GM19438 (cell line): Measurements from ENCODE around the gene TH.

ENCODE experiments used
- ATAC-seq: cut with Tn5 transposase; IDR thresholded peaks from one replicate; pipeline ENCODE4 v1.9.1; 2021; ENCODE audit warnings: low read depth; ENCODE audit not compliant: unreplicated experiment

TH gene

GRCh38 chr11:2209370-2209801 lies 37.8 kb upstream of the TH start:
- ATAC-seq = no peak

GRCh38 chr11:2208691-2209369 lies 37.2 kb upstream of the TH start:
- ATAC-seq = no peak

DNA sequence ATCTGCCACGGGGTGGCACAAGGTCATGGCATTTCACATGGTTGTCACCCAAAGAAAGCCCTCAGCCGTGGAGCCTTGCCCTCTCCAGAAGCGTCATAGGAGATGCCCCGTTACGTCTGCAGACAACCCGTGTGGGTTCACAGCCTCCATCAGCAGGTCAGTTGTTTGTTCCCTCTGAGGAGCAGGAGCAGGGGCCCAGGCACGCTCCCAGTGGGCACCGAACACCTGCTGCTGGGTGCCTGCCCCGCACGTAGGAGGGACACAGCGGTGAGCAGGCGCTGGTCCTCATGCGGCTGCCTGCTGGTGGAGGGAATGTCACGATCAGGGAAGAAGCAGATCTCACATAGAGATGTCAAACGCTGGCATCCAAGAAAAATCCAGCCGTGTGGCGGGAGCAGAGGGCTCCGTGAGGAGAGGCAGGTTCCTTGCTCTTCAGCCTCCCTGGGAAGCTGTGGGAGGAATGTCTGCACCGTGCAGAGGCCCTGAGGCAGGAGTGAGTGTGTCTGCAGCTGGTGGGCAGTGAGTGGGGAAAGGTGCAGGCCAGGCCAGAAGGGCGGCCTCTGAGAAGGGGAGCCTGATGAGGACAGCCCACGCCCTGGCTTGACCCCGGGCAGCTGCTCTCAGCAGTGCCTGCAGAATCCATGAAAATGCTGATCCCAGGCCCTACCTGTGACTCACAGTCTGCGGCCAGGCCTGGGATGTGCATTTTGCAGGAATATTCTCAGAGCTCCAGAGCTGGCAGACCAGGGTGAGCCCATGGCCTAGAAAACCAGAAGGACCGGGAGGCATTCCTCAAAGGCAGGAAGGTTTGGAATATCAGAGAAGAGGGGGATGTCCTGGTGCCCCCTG lies 36.4 kb upstream of the TH start:
- no peak for ATAC-seq

GRCh38 chr11:2207212-2207611 lies 35.6 kb upstream of the TH start:
- no peak for ATAC-seq

DNA sequence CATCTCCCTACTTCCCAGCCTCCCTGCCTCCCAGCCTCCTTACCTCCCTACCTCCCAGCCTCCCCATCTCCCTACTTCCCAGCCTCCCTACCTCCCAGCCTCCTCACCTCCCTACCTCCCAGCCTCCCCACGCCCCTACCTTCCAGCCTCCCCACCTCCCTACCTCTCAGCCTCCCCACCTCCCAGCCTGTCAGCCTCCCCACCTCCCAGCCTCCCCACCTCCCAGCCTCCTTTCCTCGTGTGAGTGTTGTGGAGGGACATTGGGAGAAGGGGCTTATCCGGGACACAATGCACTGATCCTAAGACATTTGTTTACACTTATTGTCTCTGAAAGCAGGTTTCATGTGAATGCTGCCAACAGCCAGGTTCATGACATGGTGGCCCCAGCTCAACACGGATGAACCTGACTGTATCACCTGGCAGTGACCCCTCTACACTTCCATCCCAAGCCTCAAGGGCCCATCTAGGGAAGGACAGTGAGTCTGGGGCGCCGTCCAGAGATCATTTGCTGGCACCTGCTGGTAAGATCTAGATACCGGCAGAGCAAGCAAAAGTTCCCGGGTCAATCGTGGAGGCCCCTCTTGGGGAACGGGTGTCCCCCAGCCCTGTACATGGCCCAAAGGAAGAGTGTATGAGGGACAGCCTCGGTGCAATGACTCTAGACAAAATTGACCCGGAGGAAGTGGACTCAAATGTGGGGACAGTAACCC lies 34.5 kb upstream of the TH start:
- ATAC-seq = no peak

DNA sequence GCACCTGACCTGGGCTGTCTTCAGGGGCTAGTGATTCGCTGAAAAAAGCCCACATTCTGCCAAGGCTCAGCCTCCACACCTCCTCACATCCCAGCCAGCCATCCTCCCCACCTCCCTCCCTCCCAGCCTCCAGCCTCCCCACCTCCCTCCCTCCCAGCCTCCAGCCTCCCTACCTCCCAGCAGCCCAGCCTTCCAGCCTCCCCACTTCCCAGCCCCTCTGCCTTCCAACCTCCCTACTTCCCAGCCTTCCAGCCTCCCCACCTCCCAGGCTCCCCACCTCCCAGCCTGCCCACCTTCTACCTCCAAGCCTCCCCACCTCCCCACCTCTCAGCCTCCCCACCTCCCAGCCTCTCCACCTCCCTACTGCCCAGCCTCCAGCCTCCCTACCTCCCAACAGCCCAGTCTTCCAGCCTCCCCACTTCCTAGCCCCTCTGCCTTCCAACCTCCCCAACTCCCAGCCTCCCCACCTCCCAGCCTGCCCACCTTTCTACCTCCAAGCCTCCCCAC lies 33.7 kb upstream of the TH start:
- ATAC-seq = no peak

DNA sequence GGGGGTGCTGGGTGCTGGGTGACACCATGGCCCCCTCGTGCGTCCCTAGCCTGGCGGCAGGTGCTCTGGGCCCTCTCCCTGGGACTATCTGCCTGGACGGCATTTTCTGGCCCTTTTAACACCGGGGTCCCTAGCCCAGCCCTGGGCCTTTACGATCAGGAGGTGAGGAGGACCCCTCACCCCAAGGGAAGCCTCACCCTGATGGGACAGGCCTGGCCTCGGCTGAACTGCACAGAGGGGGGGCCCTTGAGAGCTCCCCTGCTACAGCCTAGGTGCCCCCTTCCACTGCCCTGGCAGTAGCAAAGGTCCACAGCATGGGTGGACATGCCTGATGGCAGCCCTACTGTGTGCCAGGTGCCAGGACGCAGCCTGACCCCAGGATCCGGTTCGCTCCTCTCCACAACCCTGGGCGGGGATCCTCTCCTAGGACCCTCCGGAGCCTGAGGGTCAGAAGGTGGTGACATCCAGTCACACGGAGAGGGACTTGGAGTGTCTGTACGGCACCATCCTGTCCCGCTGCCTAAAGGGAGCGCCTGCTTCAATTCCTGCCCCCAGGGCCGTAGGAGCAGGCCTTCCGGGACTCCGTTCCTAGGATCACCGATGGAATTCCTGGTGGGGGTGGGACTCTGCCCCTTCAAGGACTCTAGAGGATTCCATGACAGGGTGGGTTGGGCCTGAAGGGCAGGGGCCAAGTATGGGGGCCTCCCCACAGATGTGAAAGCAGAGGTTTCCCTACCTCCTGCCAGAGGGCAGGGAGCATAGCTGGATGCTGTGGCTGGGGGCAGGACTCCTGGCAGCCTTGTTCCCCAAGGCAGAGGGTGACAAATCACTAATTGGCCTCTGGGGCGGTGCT lies 33.0 kb upstream of the TH start:
- ATAC-seq = no peak

- no peak for ATAC-seq
These were observed 32.0 kb upstream of the TH start for GRCh38 chr11:2203440-2204259.

GRCh38 chr11:2202900-2203439 lies 31.4 kb upstream of the TH start:
- ATAC-seq = no peak

DNA sequence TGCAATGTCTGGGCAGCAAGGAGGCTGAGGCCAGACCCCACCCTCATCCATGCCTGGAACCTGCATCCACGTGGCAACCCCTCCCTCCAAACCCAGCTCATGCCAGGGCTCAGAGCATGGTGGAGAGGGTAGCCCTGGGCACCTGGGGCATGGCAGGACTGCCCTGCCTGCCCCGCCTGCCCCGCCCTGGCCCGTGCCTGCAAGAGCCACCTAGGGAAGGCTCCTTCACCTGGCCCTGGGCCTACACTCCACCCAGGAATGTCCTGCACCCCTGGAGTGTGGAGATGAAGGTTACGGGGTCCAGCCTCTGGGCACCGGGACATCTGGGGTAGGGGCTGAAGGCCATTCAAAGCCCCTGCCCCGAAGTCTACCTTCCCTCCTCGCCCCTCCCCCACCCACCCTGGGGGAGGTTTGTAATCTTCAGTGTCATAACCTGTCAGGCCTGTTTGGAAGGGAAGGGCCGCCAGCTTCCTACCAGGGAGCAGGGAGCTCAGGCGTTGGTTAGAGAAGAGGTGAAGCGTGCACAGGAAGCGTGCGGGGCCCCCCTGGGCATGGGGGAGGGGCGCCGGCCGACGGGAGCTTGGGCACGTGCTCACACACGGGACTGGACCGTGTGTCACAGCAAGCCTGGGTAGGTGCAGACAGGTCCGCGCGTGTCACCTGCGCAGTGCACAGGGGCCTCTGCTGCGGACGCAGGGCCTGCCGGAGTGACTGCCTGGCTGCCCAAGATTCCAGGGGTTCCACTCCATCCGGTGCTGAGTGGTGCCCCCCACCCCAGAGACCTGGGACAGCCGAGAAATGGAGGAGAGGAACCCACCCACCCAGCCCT lies 30.7 kb upstream of the TH start:
- no peak for ATAC-seq

DNA sequence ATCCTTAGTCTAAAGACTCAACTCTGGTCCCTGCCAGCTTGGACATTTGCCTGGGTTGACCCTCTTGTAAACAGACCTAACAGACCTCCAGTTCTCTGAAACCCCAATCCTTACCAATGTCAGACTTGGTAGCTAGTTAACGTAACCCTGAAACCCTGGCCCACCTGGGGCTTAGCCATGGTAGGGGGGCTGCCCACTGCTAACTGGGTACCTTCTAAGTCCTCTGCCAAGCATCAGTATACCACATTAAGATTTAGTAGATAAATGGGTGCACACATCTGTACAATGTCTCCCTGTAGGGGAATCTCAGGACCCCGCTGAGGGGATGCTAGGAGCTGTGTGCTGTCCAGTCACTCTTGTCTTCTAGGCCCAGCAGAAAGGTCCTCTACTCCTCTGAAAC lies 29.9 kb upstream of the TH start:
- ATAC-seq = no peak

- ATAC-seq = no peak
These were observed 29.4 kb upstream of the TH start for GRCh38 chr11:2200957-2201519.

GRCh38 chr11:2200536-2200935 lies 28.9 kb upstream of the TH start:
- ATAC-seq = no peak

GRCh38 chr11:2199466-2200341 lies 28.1 kb upstream of the TH start:
- ATAC-seq = no peak

GRCh38 chr11:2198621-2199365 lies 27.2 kb upstream of the TH start:
- ATAC-seq = no peak

DNA sequence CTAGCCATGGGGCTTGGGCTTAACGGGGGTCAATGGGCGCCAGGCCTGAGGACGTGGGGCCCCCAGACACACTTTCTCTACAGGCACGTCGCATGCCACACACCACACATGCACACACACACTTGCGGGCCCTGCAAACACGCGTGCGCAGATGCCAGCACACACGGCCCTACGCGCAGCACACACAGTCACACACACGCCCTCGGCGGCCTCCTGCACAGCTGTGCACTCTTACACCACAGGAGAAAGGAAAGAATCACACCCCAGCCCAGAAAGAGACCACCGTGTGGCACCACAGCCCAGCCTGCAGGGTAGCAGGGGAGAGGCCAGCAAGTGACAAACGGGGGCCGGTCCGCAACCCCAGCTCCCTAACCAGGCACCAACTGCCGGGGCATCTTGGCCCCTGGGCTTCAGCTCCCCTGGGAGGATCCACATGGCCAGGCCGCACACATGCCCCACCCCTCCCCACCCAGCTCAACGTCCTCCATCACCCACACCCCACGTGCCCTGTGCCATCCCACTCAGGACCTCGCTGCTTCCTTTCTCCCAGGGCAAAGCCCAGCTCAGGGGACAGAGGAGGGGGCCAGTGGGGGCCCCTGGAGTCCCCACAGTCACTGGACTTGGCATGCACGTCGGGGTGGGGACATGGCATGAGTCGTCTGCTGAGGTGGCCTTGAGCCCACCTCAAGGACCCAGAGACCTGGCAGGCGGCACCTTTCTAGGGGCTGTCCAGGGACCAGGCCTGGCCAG lies 26.3 kb upstream of the TH start:
- no peak for ATAC-seq
